ENCODE measurements around the gene MYLK. TPM values are rescaled to one million over a fixed set of nuclear protein-coding genes. Genes with fewer than 3 reads are reported as not detected.

The MYLK gene
- polyA plus RNA-seq, 10 donors = 18.9 to 25.5 (median 22.7) TPM

DNA sequence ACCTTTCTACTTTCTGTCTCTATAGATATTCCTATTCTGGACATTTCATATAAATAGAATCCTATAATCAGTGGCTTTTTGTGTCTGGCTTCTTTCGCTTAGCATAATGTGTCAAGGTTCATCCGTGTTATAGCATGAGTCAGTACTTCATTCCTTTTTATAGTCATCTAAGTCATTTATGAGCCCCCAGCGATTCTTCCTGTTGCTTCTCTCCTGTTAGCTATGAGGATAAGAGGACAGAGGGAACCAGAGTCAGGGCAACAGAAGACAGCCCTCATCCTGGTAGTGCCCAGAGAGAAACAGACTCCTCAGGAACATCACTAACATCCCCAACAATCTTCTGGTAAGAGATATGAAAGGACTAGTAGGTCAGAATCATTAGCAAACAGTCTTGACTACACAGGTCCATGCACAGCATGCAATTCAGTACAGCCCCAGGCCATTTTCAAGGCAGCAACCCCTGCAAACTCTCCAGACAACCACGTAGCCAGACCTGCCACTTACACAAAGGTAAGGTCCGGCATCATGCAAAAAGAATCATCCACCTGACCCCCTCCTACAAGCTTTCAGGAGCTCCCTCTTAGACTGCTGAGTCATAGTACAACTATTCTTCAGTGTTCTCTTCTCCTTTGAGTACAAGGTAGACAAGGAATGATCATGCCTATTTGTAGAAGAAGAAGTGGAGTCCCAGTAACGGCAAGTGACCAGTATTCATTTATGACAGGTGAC is 91.5 kb downstream of the MYLK start:
- no peak for DNase-seq

DNA sequence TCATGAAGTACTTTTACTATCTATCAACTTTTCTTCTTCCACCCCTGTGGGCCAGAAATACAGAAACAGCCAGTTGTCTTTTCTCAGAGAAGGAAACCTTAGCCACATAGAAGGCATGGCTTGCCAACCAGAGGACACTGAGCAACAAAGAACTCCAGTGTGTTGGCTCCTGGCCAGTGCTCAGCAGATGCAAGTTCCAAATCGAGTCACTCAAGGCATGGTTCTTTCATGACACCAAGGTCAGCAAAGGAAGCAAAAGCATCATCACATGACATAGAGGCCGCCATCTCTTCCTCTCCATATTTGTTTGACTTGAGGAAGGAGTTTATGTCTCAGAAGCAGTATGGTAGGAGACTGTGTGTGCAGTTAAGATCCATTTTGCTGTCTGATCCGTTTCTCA is 92.2 kb downstream of the MYLK start:
- peak in 2 of 3 donors; percentile 50 to 59 for DNase-seq

- peak in 2 of 3 donors; percentile 56 to 69 for DNase-seq
Measured at GRCh38 chr3:123791417-123791816, 92.7 kb downstream of the MYLK start.

DNA sequence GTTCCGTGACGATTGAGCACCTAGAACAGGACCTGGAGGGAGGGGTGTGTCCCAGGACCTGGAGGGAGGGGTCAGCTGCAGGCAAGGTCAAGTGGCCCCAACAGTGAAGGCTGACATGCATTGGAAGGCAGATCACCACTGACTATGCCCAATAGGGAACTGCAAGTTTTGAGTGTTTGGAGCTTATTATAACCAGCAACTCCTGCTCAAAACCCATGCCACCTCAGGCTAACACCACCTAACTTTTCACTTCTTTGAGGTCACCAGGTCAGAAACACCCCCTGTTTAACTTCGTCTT is 93.1 kb downstream of the MYLK start:
- no peak for DNase-seq

DNA sequence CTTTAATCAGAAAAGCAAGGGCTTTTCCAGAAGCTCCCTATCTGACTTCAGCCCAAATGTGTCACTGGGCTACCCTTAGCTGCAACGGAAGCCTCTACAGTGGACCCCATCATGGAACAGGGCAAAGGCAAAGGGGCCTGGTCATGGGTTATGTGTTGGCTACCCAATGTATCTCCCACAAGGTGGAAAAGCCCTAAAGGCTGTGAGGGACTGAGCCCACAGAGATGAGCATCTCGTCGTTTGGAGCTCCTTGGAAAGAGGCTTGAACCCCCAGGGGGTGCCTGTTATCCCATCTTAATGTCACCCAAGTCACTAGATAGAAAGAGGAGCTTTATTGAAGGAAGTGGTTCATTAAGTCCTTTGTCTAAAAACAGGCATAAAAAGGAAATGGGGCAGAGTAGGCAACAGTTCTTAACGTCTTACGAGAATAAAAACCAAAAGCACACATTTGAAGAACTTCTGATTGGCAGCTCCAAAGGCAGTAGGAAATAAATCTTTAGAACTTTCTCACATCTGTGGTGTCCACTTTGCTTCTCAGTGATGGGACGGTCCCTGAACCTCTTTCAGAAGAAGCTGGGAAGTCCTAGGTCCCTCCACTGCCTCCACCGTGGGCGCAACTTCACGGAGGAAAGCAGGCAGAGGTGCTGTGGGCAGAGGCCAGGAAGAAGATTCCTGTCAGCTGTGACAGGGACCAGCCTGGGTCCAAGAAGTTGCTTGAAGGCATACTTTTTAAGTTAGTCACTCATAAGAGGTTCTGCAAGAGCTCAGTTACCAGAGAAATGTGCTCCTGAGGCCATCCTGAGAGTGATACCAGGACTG is 93.7 kb downstream of the MYLK start:
- DNase-seq = no peak

DNA sequence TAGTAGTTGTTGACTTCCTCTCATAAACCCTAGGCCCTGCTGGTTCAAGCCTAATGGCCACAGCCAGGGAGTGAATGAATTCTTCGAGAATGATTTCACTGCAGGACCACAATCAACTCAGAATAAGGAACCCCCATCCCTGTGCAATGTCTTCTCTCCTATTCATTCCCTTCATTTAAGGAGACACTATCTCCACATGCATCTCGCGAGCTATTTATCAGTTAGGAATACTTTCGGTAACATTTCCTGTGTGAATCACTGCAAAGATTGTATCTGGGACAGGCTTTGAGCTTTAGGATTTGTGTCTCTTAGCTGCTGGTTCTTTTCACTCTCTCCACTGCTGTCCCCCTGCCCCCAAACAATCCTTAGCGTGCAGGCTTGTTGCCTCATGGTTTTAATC is 94.4 kb downstream of the MYLK start:
- peak in 1 of 3 donors; percentile 89 for DNase-seq

- no peak for DNase-seq
Measured at GRCh38 chr3:123789160-123789559, 95.0 kb downstream of the MYLK start.

DNA sequence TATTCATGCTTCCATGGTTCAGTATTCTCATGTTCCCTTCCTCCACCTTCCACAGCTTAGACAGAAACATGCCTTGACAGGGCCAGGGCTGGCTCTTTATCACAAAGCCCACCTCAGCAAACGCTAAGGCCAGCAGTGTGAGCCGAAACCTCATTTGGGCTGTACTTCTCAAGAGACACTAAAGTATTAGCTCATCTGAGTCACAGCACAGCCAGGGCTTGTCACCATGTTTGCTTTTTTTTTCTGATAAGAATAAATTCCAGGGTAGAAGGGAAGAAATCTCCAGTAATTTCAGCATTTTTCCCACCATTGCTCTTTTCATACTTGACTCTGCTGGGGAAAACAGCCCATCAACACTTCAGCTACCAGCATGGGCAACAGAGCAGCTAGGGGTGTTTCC is 95.4 kb downstream of the MYLK start:
- no peak for DNase-seq

GRCh38 chr3:123787133-123787532 is 97.0 kb downstream of the MYLK start:
- no peak for DNase-seq

DNA sequence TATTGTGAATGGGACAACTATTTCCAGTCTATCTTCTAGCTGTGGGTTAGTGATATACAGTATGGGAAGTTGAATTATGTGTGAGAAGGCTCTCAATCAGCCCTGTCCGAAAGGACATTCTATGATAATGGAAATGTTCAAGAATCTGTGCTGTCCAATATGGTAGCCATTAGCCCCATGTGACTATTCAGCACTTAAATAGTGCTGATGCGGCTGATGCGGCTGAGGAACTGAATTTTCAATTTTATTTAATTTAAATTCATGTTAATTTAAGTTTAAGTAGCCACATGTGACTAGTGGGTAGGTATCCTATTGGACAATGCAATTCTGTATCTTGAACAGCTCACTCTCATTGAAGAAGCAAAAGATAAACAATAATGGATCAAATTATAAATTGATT is 98.5 kb downstream of the MYLK start:
- DNase-seq = no peak

- DNase-seq = peak in 1 of 3 donors; percentile 49
Measured at GRCh38 chr3:123783811-123784210, 100.3 kb downstream of the MYLK start.

DNA sequence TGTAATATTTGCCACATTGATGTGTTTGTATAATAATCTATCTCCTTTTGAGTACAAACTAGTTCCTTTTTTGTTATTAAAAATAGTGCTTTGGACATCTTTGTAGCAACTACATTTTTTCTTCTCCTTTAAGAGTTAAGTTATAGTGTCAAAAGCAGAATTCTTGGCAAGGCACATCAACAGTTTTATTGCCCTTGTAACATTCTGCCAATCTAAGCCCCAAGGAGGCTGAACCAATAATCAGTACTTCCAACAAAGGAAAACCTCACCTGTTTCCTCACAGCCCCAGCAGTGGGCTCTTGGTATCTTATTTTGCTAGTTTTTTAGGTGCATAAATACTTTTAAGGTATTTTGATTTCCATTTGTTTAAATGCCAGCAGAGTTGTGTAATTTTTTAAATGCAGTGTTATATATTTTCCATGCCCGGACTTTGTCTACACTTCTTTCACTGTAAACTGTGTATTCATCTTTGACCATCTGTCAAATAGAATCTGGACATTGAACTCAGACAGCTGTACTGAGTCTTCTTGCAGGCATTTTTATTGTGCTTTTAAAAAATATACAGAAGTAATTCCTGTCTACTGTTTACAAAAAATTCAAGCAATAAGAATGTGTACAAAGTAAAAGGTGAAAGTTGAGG is 101.0 kb downstream of the MYLK start:
- DNase-seq = no peak

DNA sequence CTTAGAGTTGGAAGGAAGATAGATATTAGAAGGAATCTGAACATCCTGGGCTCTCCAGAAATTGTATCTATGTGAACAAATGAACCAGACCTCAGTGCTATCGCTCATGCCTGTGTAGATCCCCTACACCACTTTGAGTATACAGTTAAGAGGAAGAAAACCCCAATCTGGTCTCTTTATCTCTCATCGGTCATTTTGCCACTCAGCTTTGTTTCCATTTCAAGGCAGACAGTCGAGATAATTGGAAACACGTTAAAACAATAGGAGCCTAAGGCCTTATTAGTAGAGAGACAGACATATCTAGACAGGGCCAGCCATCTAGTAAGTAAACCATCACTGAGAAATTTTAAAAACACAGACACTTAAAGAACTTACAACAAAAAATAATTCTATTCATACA is 101.6 kb downstream of the MYLK start:
- DNase-seq = no peak

GRCh38 chr3:123781571-123782275 is 102.4 kb downstream of the MYLK start:
- no peak for DNase-seq

- DNase-seq = no peak
Measured at GRCh38 chr3:123781138-123781537, 103.0 kb downstream of the MYLK start.

DNA sequence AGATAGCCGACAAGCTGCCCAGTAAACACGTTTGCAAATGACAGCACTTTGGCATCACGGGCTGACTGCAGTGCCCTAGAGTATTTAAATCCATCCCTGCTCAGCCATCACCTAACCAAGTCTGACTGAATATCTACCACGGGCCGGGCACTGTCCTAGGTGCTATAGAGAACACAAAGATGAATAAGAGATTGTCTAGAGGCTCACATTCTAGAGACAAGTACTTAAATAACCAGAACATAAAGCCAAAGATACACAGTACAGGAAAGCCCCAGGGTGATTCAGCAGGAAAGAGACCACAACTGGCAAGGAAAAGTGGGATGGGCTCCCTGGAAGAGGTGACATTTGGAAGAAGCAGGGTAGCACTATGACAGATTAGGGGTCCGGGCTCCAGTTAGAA is 103.5 kb downstream of the MYLK start:
- DNase-seq = no peak

DNA sequence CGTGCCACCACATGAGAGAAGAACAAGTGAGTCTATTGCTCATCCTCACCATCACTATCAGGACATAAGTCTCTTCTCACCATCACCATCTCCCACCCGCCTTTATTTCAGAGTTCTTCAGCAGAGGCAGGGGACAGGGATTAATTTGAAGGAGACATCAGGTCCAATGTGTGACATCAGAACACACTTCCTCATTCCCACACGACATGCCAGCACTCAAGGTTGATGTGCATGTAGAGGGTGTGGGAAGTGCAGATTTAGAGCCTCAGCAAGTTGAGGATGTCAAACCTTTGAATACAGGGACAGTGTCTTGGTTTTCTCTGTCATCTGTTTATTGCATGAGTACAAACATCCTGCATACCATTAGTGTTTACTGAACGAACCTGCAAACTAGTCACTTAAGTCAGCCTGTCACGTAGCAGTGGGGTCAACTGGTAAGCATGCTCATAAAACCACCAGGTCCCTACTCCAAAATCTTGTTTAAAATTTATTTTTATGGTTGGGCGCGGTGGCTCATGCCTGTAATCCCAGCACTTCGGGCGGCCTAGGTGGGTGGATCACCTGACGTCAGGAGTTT is 104.4 kb downstream of the MYLK start:
- no peak for DNase-seq

- peak in 2 of 3 donors; percentile 66 to 80 for DNase-seq
Measured at GRCh38 chr3:123778991-123779622, 105.0 kb downstream of the MYLK start.

DNA sequence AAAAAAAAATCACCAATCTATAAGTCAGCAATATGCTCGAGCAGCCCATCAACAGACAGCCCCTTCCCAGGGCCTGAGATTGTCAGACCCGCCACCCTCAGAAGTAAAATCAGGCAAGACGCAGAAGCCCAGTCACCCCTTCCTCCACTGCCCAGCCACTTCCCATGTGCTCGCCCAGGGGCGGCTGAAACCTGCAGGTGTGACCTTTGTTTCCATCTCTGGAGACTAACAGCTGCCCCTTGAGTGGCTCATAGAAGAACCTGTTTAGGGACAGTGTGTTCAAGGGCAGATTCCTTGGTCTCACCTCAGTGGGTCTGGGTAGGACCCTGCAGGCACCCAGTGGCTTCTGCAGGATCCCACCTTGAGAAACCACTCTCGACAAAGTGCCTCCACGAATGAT is 105.6 kb downstream of the MYLK start:
- DNase-seq = no peak

DNA sequence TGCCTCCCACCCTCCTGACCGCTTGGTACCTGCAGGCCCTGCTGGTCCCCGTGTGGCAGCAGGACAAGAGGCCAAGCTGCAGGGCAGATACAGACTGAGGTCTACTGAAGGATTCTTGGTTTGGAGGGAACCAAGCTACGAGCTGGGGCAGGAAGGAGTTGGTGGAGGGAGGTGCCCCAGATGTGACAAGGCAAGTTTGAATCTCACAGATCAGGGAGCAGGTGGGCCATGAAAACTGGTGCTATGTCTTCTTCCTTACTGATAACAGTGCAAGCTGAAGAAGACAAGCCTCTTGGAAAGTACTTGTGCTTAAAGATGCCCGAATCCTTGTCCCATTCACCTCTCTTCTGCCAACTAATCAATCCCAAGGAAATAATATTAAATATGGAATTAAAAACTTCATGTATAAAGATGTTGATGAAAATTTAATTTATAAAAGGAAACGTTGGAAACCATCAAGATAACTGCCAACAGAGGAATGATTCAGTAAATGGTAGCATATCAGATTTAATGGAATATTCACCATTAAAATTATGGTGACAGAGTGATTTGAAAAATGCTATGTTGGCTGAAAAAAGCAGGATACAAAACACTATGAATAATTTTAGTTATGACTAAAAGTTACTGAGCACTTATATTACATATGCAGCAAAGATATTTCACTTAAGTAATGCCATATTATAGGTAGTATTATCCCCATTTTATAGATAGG is 107.9 kb downstream of the MYLK start:
- DNase-seq = no peak

- DNase-seq = no peak
Measured at GRCh38 chr3:123774474-123774873, 109.7 kb downstream of the MYLK start.

Data from muscle of back (tissue), 11 donors.